CD14-positive monocyte (primary cell): ENCODE data around the gene PHACTR3. TPM values are rescaled to one million over a fixed set of nuclear protein-coding genes. Genes with fewer than 3 reads are reported as not detected.
A peak's percentile ranks its signal among the peaks of the same experiment; 100 is the strongest.

ENCODE experiments used
- DNase-seq, 3 donors: peaks; one replicate each; pipeline ENCODE4 v3.0.0-alpha.2; 2011 to 2022
- H2AFZ ChIP-seq: 2 replicates; pipeline ENCODE4 v1.6.0; 2012; ENCODE audit warnings: mild to moderate bottlenecking, low read depth, low read length, inconsistent platforms; ENCODE audit not compliant: insufficient read depth, poor library complexity, severe bottlenecking
- H3K27ac ChIP-seq, 2 donors: 1 replicate in 1 of 2; 2 replicates in 1 of 2; pipeline ENCODE4 v1.5.1; 2012 to 2013; ENCODE audit warnings: low read length in 2 of 2, control low read depth in 1 of 2, inconsistent platforms in 1 of 2, low read depth in 1 of 2, mild to moderate bottlenecking in 1 of 2
- H3K27me3 ChIP-seq, 2 donors: one replicate each; pipeline versions ENCODE4 v1.6.0 to v1.6.1; 2011 to 2013; ENCODE audit warnings: low read length in 2 of 2; ENCODE audit not compliant: control insufficient read depth in 2 of 2, insufficient read depth in 2 of 2
- H3K36me3 ChIP-seq, 2 donors: replicated peaks in 1 of 2; 1 replicate in 1 of 2; 2 replicates in 1 of 2; pipeline versions ENCODE4 v1.5.1 to v1.6.1; 2012 to 2013; ENCODE audit warnings: low read length in 2 of 2, control low read depth in 1 of 2, inconsistent platforms in 1 of 2, mild to moderate bottlenecking in 1 of 2; ENCODE audit not compliant: insufficient read depth in 2 of 2, control insufficient read depth in 1 of 2
- H3K4me1 ChIP-seq, 2 donors: 1 replicate in 1 of 2; 2 replicates in 1 of 2; pipeline versions ENCODE4 v1.5.1 to v1.6.1; 2012 to 2013; ENCODE audit warnings: low read length in 2 of 2, control low read depth in 1 of 2, inconsistent platforms in 1 of 2, mild to moderate bottlenecking in 1 of 2, moderate library complexity in 1 of 2; ENCODE audit not compliant: insufficient read depth in 2 of 2, control insufficient read depth in 1 of 2
- H3K4me2 ChIP-seq: replicated peaks from 2 replicates; pipeline ENCODE3; 2012; ENCODE audit warnings: low read length, moderate library complexity, mild to moderate bottlenecking; ENCODE audit not compliant: poor library complexity, severe bottlenecking; ENCODE audit errors: extremely low read depth
- H3K4me3 ChIP-seq, 3 experiments: fragments of 200-600 bp in 1 of 3; sonication (generic) in 1 of 3; replicated peaks in 1 of 3; 1 replicate in 2 of 3; 2 replicates in 1 of 3; pipeline ENCODE4 v1.5.1; 2011 to 2013; ENCODE audit warnings: low read length in 3 of 3, mild to moderate bottlenecking in 3 of 3, control low read depth in 2 of 3, low read depth in 2 of 3, inconsistent platforms in 1 of 3, moderate library complexity in 1 of 3
- H3K79me2 ChIP-seq: 2 replicates; pipeline ENCODE4 v1.6.0; 2012; ENCODE audit warnings: mild to moderate bottlenecking, control low read depth, inconsistent platforms, low read length, moderate library complexity; ENCODE audit not compliant: insufficient read depth
- H3K9ac ChIP-seq: 2 replicates; pipeline ENCODE4 v1.6.0; 2017; ENCODE audit warnings: low read length, mild to moderate bottlenecking; ENCODE audit not compliant: insufficient read depth, poor library complexity, severe bottlenecking
- H3K9me3 ChIP-seq, 2 donors: replicated peaks in 1 of 2; 1 replicate in 1 of 2; 2 replicates in 1 of 2; pipeline versions ENCODE4 v1.5.1 to v1.6.1; 2012 to 2013; ENCODE audit warnings: low read length in 2 of 2, control low read depth in 1 of 2; ENCODE audit not compliant: control insufficient read depth in 1 of 2, insufficient read depth in 1 of 2
- H4K20me1 ChIP-seq: 2 replicates; pipeline ENCODE4 v1.6.0; 2012; ENCODE audit warnings: mild to moderate bottlenecking, low read length, control low read depth, moderate library complexity; ENCODE audit not compliant: insufficient read depth
- H3K27ac Mint-ChIP-seq, 7 donors: one replicate each; pipeline ENCODE4 v1.8.0; 2020; ENCODE audit warnings: mild to moderate bottlenecking in 7 of 7, mixed read lengths in 7 of 7, moderate library complexity in 6 of 7, inconsistent platforms in 2 of 7
- H3K27me3 Mint-ChIP-seq, 3 donors: one replicate each; pipeline ENCODE4 v1.8.0; 2021 to 2022; ENCODE audit warnings: low read depth in 3 of 3, mild to moderate bottlenecking in 3 of 3, mixed read lengths in 3 of 3, moderate library complexity in 3 of 3, inconsistent platforms in 1 of 3
- H3K36me3 Mint-ChIP-seq, 2 donors: one replicate each; pipeline ENCODE4 v1.8.0; 2020; ENCODE audit warnings: mixed read lengths in 2 of 2, inconsistent platforms in 1 of 2, mild to moderate bottlenecking in 1 of 2
- H3K4me1 Mint-ChIP-seq: one replicate; pipeline ENCODE4 v1.8.0; 2020; ENCODE audit warnings: mild to moderate bottlenecking, mixed read lengths
- H3K4me3 Mint-ChIP-seq, 2 donors: one replicate each; pipeline ENCODE4 v1.8.0; 2020; ENCODE audit warnings: mild to moderate bottlenecking in 2 of 2, mixed read lengths in 2 of 2, moderate library complexity in 1 of 2
- H3K9me3 Mint-ChIP-seq, 7 donors: one replicate each; pipeline ENCODE4 v1.8.0; 2020 to 2022; ENCODE audit warnings: mixed read lengths in 7 of 7, mild to moderate bottlenecking in 6 of 7, moderate library complexity in 6 of 7, inconsistent platforms in 2 of 7
- WGBS: methylation state at CpG from one replicate; pipeline ENCODE4 v1.1.5; 2013; ENCODE audit warnings: missing lambda C conversion rate; ENCODE audit not compliant: insufficient coverage; 5-methylcytosine and 5-hydroxymethylcytosine counted together
- intact Hi-C, 2 donors: fragments of 100-400 bp; cut with micrococcal nuclease; formaldehyde crosslinking; loops; one replicate each; pipeline versions ENCODE4 v1.15.0 to v1.15.1; 2023
- polyA plus RNA-seq, 3 donors: library from polyadenylated mRNA; depleted of rRNA in 1 of 3; unstranded in 2 of 3; stranded (reverse) in 1 of 3; fragments of 300-500 nt in 2 of 3; fragments of >200 nt in 1 of 3; fragmentation: Illumina TruSeq in 2 of 3; gene quantifications; 1 replicate in 2 of 3; 2 replicates in 1 of 3; pipeline ENCODE4 v1.2.3, GENCODE V29; 2012 to 2021
- TF ChIP-seq, protein P1 (sequence below): fragments of 200-600 bp; IDR thresholded peaks from one replicate; pipeline ENCODE4 v1.8.0; 2022; ENCODE audit warnings: antibody characterized with exemption, mild to moderate bottlenecking

The PHACTR3 gene
- polyA plus RNA-seq, 3 donors = 0.11 to 0.17 TPM; not detected in 1

DNA sequence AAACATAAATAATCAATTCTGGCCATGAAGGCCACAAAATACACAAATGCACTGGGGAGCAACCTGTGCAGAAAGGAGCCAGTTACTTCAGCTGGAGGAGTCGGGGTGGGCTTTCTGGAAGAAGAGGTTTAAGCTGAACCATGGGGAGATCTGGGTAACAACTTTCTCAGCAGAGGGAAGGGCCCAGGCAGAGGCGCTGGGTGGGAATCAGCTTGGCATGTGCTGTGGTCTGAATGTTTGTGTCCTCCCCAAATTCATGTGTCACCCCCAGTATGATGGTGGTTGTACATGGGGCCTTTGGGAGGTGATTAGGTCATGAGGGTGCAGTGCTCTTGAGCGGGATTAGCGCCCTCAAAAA is 221.2 kb downstream of the PHACTR3 start:
- no peaks in the 10 kb centered on the region for H4K20me1 ChIP-seq
- H3K27ac ChIP-seq = no peak overlapping the region
- no peaks in the 10 kb centered on the region for H3K9me3 ChIP-seq
- H2AFZ ChIP-seq = no peak overlapping the region
- no peak overlapping the region for H3K4me3 ChIP-seq
- H3K9me3 Mint-ChIP-seq = peaks cover 0 to 1% (median 0%) of the 10 kb centered on the region in 7 donors
- peak overlapping the region in 1 of 7 donors; percentile 5 for H3K27ac Mint-ChIP-seq
- TF ChIP-seq, protein P1, sequence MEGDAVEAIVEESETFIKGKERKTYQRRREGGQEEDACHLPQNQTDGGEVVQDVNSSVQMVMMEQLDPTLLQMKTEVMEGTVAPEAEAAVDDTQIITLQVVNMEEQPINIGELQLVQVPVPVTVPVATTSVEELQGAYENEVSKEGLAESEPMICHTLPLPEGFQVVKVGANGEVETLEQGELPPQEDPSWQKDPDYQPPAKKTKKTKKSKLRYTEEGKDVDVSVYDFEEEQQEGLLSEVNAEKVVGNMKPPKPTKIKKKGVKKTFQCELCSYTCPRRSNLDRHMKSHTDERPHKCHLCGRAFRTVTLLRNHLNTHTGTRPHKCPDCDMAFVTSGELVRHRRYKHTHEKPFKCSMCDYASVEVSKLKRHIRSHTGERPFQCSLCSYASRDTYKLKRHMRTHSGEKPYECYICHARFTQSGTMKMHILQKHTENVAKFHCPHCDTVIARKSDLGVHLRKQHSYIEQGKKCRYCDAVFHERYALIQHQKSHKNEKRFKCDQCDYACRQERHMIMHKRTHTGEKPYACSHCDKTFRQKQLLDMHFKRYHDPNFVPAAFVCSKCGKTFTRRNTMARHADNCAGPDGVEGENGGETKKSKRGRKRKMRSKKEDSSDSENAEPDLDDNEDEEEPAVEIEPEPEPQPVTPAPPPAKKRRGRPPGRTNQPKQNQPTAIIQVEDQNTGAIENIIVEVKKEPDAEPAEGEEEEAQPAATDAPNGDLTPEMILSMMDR = no peak
- H3K36me3 ChIP-seq = no peaks in the 10 kb centered on the region
- H3K4me1 ChIP-seq = no peaks in the 10 kb centered on the region
- no peak overlapping the region for H3K4me2 ChIP-seq
- 100% methylated on average over 3 of the region's 4 CpGs for WGBS
- H3K27me3 ChIP-seq = no peaks in the 10 kb centered on the region
- H3K4me1 Mint-ChIP-seq = peaks cover 2% of the 10 kb centered on the region
- H3K4me3 Mint-ChIP-seq = no peak overlapping the region
- H3K79me2 ChIP-seq = no peaks in the 10 kb centered on the region
- intact Hi-C loops = no loop called here
- no peaks in the 10 kb centered on the region for H3K36me3 Mint-ChIP-seq
- DNase-seq = no peak
- H3K27me3 Mint-ChIP-seq = peaks cover 0 to 4% (median 0%) of the 10 kb centered on the region in 3 donors
- H3K9ac ChIP-seq = no peak overlapping the region

GRCh38 chr20:59825944-59826759 is 221.8 kb downstream of the PHACTR3 start:
- peaks cover 2% of the 10 kb centered on the region for H3K4me1 Mint-ChIP-seq
- TF ChIP-seq, protein P1 = no peak
- Histone ChIP-seq H3K4me3 (no peak overlapping the region), H3K27me3 (no peaks in the 10 kb centered on the region), H3K4me2 (no peak overlapping the region), H3K9ac (no peak overlapping the region), H3K36me3 (no peaks in the 10 kb centered on the region), H2AFZ (no peak overlapping the region), H3K4me1 (no peaks in the 10 kb centered on the region), H3K9me3 (no peaks in the 10 kb centered on the region), H4K20me1 (no peaks in the 10 kb centered on the region), H3K27ac (no peak overlapping the region), H3K79me2 (no peaks in the 10 kb centered on the region)
- no peaks in the 10 kb centered on the region for H3K36me3 Mint-ChIP-seq
- 77% methylated on average over 11 of the region's 11 CpGs for WGBS
- H3K27ac Mint-ChIP-seq = no peak overlapping the region
- intact Hi-C loops = no loop called here
- H3K27me3 Mint-ChIP-seq = peaks cover 0 to 4% (median 3%) of the 10 kb centered on the region in 3 donors
- no peak overlapping the region for H3K4me3 Mint-ChIP-seq
- H3K9me3 Mint-ChIP-seq = peaks cover 0 to 1% (median 0%) of the 10 kb centered on the region in 7 donors
- no peak for DNase-seq
